ENCODE data around the gene BUD23. TPM values are rescaled to one million over a fixed set of nuclear protein-coding genes. Genes with fewer than 3 reads are reported as not detected.
A peak's percentile ranks its signal among the peaks of the same experiment; 100 is the strongest.

The BUD23 gene
- total and polyA plus RNA-seq, 2 donors (not counting 1 experiment from before 2014, with no cell fraction given), result 62.4 to 63.9 TPM

GRCh38 chr7:73648593-73649332, 34.6 kb upstream of the BUD23 start:
- Histone ChIP-seq H3K27ac (ENCODE audit: low read length in 2 of 2) (no peak overlapping the region), H3K36me3 (replicated peaks in 1 of 2; ENCODE audit: control extremely low read depth in 1 of 2, control insufficient read depth in 1 of 2, extremely low read depth in 1 of 2, insufficient read depth in 2 of 2, low read length in 1 of 2) (no peaks in the 10 kb centered on the region), H2AFZ (ENCODE audit: insufficient read depth, low read depth, low read length, poor library complexity, severe bottlenecking) (peak overlapping the region; percentile 80), H3K27me3 (replicated peaks in 1 of 4; ENCODE audit: control extremely low read depth in 1 of 4, control insufficient read depth in 3 of 4, insufficient read depth in 4 of 4, low read length in 3 of 4) (peaks cover 0 to 73% (median 31%) of the 10 kb centered on the region in 4 experiments), H3K79me2 (ENCODE audit: control insufficient read depth, insufficient read depth, low read length) (no peaks in the 10 kb centered on the region), H3K4me3 (ENCODE audit: control extremely low read depth in 1 of 5, extremely low read depth in 1 of 5, insufficient read depth in 1 of 5, low read depth in 2 of 5, low read length in 4 of 5) (peak overlapping the region in 1 of 5 experiments; percentile 42), H4K20me1 (ENCODE audit: control insufficient read depth, insufficient read depth, low read length, poor library complexity, severe bottlenecking) (no peaks in the 10 kb centered on the region), H3K9ac (ENCODE audit: low read length) (peak overlapping the region; percentile 39), H3K9me3 (ENCODE audit: control extremely low read depth in 1 of 3, control insufficient read depth in 2 of 3, insufficient read depth in 1 of 3, low read length in 2 of 3) (peaks cover 0 to 4% (median 0%) of the 10 kb centered on the region in 3 donors), H3K4me2 (replicated peaks; ENCODE audit: low read depth, low read length, poor library complexity, severe bottlenecking) (peak overlapping the region; percentile 85), H3K4me1 (ENCODE audit: control insufficient read depth in 2 of 2, insufficient read depth in 2 of 2, low read length in 2 of 2) (peaks cover 11 to 12% of the 10 kb centered on the region in 2 donors)
- ChIA-PET POLR2A (no interaction called here), CTCF (no interaction called here)
- TF ChIP-seq CTCF (IDR thresholded peaks at IDR 0.05), result no peak
- no peak for TF ChIP-seq EZH2 (IDR thresholded peaks at IDR 0.05; ENCODE audit: borderline replicate concordance, insufficient read depth, low read depth, low read length, poor library complexity, severe bottlenecking)
- Mint-ChIP-seq H3K9me3 (ENCODE audit: insufficient read depth) (no peaks in the 10 kb centered on the region), H3K4me1 (peaks cover 5% of the 10 kb centered on the region), H3K27ac (no peak overlapping the region), H3K4me3 (peak overlapping the region; percentile 60), H3K27me3 (peaks cover 67% of the 10 kb centered on the region)
- intact Hi-C loops (cut with micrococcal nuclease), result no loop called here
- no peak for ATAC-seq (ENCODE audit: low read depth)
- WGBS (ENCODE audit: insufficient coverage), result 77% methylated on average over 1 of the region's 1 CpG
- DNase-seq, result no peak

GRCh38 chr7:73649576-73649975, 33.8 kb upstream of the BUD23 start:
- ChIA-PET CTCF (no interaction called here), POLR2A (no interaction called here)
- peaks cover 64% of the 10 kb centered on the region for H3K27me3 Mint-ChIP-seq
- peaks cover 5% of the 10 kb centered on the region for H3K4me1 Mint-ChIP-seq
- H4K20me1 ChIP-seq (ENCODE audit: control insufficient read depth, insufficient read depth, low read length, poor library complexity, severe bottlenecking), result no peaks in the 10 kb centered on the region
- ATAC-seq (ENCODE audit: low read depth) (no peak), DNase-seq (no peak)
- H3K27me3 ChIP-seq (replicated peaks in 1 of 4; ENCODE audit: control extremely low read depth in 1 of 4, control insufficient read depth in 3 of 4, insufficient read depth in 4 of 4, low read length in 3 of 4), result peaks cover 0 to 74% (median 31%) of the 10 kb centered on the region in 4 experiments
- no peaks in the 10 kb centered on the region for H3K9me3 Mint-ChIP-seq (ENCODE audit: insufficient read depth)
- H3K9ac ChIP-seq (ENCODE audit: low read length), result no peak overlapping the region
- H2AFZ ChIP-seq (ENCODE audit: insufficient read depth, low read depth, low read length, poor library complexity, severe bottlenecking), result no peak overlapping the region
- no peak overlapping the region for H3K4me3 ChIP-seq (ENCODE audit: control extremely low read depth in 1 of 5, extremely low read depth in 1 of 5, insufficient read depth in 1 of 5, low read depth in 2 of 5, low read length in 4 of 5)
- peaks cover 0 to 4% (median 0%) of the 10 kb centered on the region in 3 donors for H3K9me3 ChIP-seq (ENCODE audit: control extremely low read depth in 1 of 3, control insufficient read depth in 2 of 3, insufficient read depth in 1 of 3, low read length in 2 of 3)
- WGBS (ENCODE audit: insufficient coverage), result 52% methylated on average over 5 of the region's 9 CpGs
- H3K4me1 ChIP-seq (ENCODE audit: control insufficient read depth in 2 of 2, insufficient read depth in 2 of 2, low read length in 2 of 2), result peaks cover 11 to 12% of the 10 kb centered on the region in 2 donors
- H3K27ac Mint-ChIP-seq, result no peak overlapping the region
- intact Hi-C loops (cut with micrococcal nuclease), result no loop called here
- peak overlapping the region; percentile 9 for H3K4me3 Mint-ChIP-seq
- no peak overlapping the region for H3K4me2 ChIP-seq (replicated peaks; ENCODE audit: low read depth, low read length, poor library complexity, severe bottlenecking)
- TF ChIP-seq EZH2 (IDR thresholded peaks at IDR 0.05; ENCODE audit: borderline replicate concordance, insufficient read depth, low read depth, low read length, poor library complexity, severe bottlenecking) (no peak), CTCF (IDR thresholded peaks at IDR 0.05) (no peak)
- H3K36me3 ChIP-seq (replicated peaks in 1 of 2; ENCODE audit: control extremely low read depth in 1 of 2, control insufficient read depth in 1 of 2, extremely low read depth in 1 of 2, insufficient read depth in 2 of 2, low read length in 1 of 2), result no peaks in the 10 kb centered on the region
- no peak overlapping the region for H3K27ac ChIP-seq (ENCODE audit: low read length in 2 of 2)
- H3K79me2 ChIP-seq (ENCODE audit: control insufficient read depth, insufficient read depth, low read length), result no peaks in the 10 kb centered on the region
